Measurements from ENCODE around the gene BNIP5. TPM values are rescaled to one million over a fixed set of nuclear protein-coding genes. Genes with fewer than 3 reads are reported as not detected.

The BNIP5 gene
- total RNA-seq, 2 experiments from 2014 or later: not detected

DNA sequence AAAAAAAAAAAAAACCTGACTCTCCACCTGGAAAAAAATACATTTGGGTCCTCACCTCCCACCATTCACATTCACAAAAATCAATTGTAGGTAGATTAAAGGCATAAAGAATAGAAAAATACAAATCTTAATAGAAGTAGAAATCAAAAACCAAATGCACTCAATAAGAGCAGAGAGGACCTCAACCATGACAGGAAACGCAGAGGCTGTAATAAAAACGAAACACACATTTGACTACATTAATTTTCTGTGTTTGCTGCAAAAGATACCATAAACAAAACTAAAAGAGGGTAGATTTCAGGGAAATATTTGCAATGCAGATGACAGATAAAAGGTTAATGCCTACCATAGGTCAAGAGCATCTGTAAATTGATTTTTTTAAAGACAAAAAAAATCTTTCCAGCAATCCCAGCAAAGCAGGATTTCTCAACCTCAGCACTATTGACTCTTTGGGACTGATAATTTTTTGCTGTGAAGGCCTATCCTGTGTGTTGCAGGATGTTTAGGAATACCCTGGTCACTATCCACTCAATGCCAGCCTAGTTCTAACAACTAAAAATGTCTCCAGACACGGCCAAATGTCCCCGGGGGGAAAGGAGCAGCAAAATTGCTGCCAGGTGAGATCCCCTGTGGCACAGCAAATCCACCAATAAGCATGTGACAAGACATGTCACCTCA is 41.7 kb upstream of the BNIP5 start:
- Histone ChIP-seq H2AFZ (ENCODE audit: low read length) (no peak overlapping the region), H3K79me2 (ENCODE audit: insufficient read depth, low read depth, low read length) (no peaks in the 10 kb centered on the region), H3K4me1 (ENCODE audit: insufficient read depth, low read length, poor library complexity, severe bottlenecking) (peaks cover 8% of the 10 kb centered on the region), H3K27ac (ENCODE audit: low read depth, low read length, poor library complexity, severe bottlenecking) (no peak overlapping the region), H3K9me3 (ENCODE audit: low read length) (no peaks in the 10 kb centered on the region), H3K9me2 (ENCODE audit: insufficient read depth, low read length) (no peaks in the 10 kb centered on the region), H3K4me2 (ENCODE audit: low read length) (no peak overlapping the region), H3K4me3 (ENCODE audit: low read depth, low read length, poor library complexity, severe bottlenecking) (no peak overlapping the region), H3K36me3 (ENCODE audit: insufficient read depth, low read length) (no peaks in the 10 kb centered on the region), H4K20me1 (ENCODE audit: insufficient read depth, low read length) (no peaks in the 10 kb centered on the region)
- POLR2A ChIA-PET: no interaction called here
- TF ChIP-seq EZH2phosphoT487 (IDR thresholded peaks at IDR 0.05; ENCODE audit: borderline replicate concordance, low read depth, low read length): no peak
- TF ChIP-seq, protein P1, sequence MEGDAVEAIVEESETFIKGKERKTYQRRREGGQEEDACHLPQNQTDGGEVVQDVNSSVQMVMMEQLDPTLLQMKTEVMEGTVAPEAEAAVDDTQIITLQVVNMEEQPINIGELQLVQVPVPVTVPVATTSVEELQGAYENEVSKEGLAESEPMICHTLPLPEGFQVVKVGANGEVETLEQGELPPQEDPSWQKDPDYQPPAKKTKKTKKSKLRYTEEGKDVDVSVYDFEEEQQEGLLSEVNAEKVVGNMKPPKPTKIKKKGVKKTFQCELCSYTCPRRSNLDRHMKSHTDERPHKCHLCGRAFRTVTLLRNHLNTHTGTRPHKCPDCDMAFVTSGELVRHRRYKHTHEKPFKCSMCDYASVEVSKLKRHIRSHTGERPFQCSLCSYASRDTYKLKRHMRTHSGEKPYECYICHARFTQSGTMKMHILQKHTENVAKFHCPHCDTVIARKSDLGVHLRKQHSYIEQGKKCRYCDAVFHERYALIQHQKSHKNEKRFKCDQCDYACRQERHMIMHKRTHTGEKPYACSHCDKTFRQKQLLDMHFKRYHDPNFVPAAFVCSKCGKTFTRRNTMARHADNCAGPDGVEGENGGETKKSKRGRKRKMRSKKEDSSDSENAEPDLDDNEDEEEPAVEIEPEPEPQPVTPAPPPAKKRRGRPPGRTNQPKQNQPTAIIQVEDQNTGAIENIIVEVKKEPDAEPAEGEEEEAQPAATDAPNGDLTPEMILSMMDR (conservative IDR thresholded peaks at IDR 0.05; ENCODE audit: low read length): no peak
- CTCF ChIA-PET (ENCODE audit: unreplicated experiment): no interaction called here
- BruUV-seq (replicated peaks): no TSS peak
- no peak for DNase-seq (ENCODE audit: low spot score)
- intact Hi-C loops (cut with micrococcal nuclease; ENCODE audit: unreplicated experiment): no loop called here

DNA sequence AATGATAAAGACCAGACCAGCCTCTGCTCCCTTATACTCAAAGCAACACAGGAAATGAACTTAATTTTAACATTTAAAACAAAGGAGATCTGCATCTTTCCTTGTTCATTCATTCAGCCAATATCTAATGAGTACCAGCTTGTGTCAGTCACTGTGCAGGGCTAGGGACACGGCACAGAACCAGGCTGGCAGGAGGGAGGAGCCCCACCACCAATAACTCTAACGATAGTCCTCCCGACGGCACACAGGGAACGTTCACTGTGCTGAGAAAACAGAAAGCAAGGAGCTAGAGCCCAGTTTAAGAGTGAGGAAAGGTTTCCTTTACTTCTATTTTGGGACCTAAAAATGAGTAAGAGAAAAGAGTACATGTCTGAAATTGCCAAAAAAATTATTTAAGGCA is 40.9 kb upstream of the BNIP5 start:
- BruUV-seq (replicated peaks): no TSS peak
- DNase-seq (ENCODE audit: low spot score): no peak
- Histone ChIP-seq H3K4me3 (ENCODE audit: low read depth, low read length, poor library complexity, severe bottlenecking) (no peak overlapping the region), H3K9me2 (ENCODE audit: insufficient read depth, low read length) (no peaks in the 10 kb centered on the region), H4K20me1 (ENCODE audit: insufficient read depth, low read length) (no peaks in the 10 kb centered on the region), H3K4me1 (ENCODE audit: insufficient read depth, low read length, poor library complexity, severe bottlenecking) (peaks cover 3% of the 10 kb centered on the region), H3K36me3 (ENCODE audit: insufficient read depth, low read length) (no peaks in the 10 kb centered on the region), H3K4me2 (ENCODE audit: low read length) (no peak overlapping the region), H3K9me3 (ENCODE audit: low read length) (no peaks in the 10 kb centered on the region), H3K79me2 (ENCODE audit: insufficient read depth, low read depth, low read length) (no peaks in the 10 kb centered on the region), H3K27ac (ENCODE audit: low read depth, low read length, poor library complexity, severe bottlenecking) (no peak overlapping the region), H2AFZ (ENCODE audit: low read length) (no peak overlapping the region)
- intact Hi-C loops (cut with micrococcal nuclease; ENCODE audit: unreplicated experiment): no loop called here
- CTCF ChIA-PET (ENCODE audit: unreplicated experiment): no interaction called here
- POLR2A ChIA-PET: interaction anchor here (0.6 kb wide), 1 partner anchor 409 kb away, joined by 3 read pairs; no protein-coding TSS in a partner anchor
- TF ChIP-seq, protein P1 (conservative IDR thresholded peaks at IDR 0.05; ENCODE audit: low read length): no peak
- TF ChIP-seq EZH2phosphoT487 (IDR thresholded peaks at IDR 0.05; ENCODE audit: borderline replicate concordance, low read depth, low read length): no peak

DNA sequence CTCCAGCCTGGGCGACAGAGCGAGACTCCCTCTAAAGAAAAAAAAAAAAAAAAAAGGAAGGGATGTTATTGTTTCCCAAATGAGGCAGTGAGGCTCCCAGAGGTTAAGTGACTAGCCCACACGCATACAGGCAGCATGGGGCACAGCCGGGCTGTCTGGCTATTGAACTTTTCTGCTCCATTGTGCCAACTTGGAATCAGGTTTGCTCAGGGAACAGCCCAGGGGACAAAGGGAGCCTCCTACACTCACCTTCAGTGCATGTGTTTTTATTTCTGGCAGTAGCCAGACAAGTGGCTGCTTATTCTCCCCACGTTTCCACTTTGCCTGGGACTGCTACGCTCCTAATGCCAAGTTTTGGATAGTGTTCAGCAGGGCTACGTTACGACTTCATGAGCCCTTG is 40.1 kb upstream of the BNIP5 start:
- Histone ChIP-seq H3K9me3 (ENCODE audit: low read length) (no peaks in the 10 kb centered on the region), H3K4me3 (ENCODE audit: low read depth, low read length, poor library complexity, severe bottlenecking) (no peak overlapping the region), H3K36me3 (ENCODE audit: insufficient read depth, low read length) (no peaks in the 10 kb centered on the region), H3K9me2 (ENCODE audit: insufficient read depth, low read length) (no peaks in the 10 kb centered on the region), H2AFZ (ENCODE audit: low read length) (no peak overlapping the region), H3K79me2 (ENCODE audit: insufficient read depth, low read depth, low read length) (no peaks in the 10 kb centered on the region), H3K4me1 (ENCODE audit: insufficient read depth, low read length, poor library complexity, severe bottlenecking) (peaks cover 3% of the 10 kb centered on the region), H3K27ac (ENCODE audit: low read depth, low read length, poor library complexity, severe bottlenecking) (no peak overlapping the region), H3K4me2 (ENCODE audit: low read length) (no peak overlapping the region), H4K20me1 (ENCODE audit: insufficient read depth, low read length) (no peaks in the 10 kb centered on the region)
- ChIA-PET POLR2A (interaction anchor here (0.6 kb wide), 1 partner anchor 409 kb away, joined by 3 read pairs; no protein-coding TSS in a partner anchor), CTCF (ENCODE audit: unreplicated experiment) (no interaction called here)
- no peak for TF ChIP-seq EZH2phosphoT487 (IDR thresholded peaks at IDR 0.05; ENCODE audit: borderline replicate concordance, low read depth, low read length)
- TF ChIP-seq, protein P1 (conservative IDR thresholded peaks at IDR 0.05; ENCODE audit: low read length): no peak
- DNase-seq (ENCODE audit: low spot score): no peak
- BruUV-seq (replicated peaks): no TSS peak
- intact Hi-C loops (cut with micrococcal nuclease; ENCODE audit: unreplicated experiment): no loop called here
